GM18502 (cell line): ENCODE measurements around the gene CDCA7.
"Not testable (repeated sequence)": the region's sequence is repeated elsewhere in the genome, so short reads cannot be mapped to it uniquely, and the experiment has no call there.

Source experiments
- ATAC-seq: cut with Tn5 transposase; IDR thresholded peaks from one replicate; pipeline ENCODE4 v1.9.1; 2021; ENCODE audit warnings: mild to moderate bottlenecking; ENCODE audit not compliant: unreplicated experiment, poor library complexity

Gene CDCA7

GRCh38 chr2:173354582-173355131 is at the start of gene CDCA7:
TSS of gene CDCA7 (plus strand) at chr2:173354872. CDS start at chr2:173354964, 92 bp downstream.
- ATAC-seq, result peak; percentile 76

DNA sequence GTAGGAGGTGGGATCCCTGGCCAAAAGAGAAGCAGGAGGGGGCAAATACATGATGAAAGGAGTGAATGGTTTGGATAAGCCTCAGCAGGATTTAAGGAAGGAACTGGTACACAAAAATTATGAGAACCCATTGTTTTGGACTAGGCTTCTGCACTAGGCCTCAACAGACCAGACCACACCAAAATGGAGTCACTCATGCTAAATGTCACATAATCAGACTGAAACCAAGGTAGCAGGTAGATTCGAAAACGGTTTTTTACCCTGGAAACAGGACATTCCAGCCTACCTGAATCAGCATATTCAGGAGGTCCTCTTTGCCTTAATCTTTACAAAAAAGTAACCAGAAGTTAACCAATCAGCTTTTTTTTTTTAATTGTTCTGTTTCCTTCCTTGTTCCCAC is 49.4 kb upstream of the CDCA7 start:
- no peak for ATAC-seq

DNA sequence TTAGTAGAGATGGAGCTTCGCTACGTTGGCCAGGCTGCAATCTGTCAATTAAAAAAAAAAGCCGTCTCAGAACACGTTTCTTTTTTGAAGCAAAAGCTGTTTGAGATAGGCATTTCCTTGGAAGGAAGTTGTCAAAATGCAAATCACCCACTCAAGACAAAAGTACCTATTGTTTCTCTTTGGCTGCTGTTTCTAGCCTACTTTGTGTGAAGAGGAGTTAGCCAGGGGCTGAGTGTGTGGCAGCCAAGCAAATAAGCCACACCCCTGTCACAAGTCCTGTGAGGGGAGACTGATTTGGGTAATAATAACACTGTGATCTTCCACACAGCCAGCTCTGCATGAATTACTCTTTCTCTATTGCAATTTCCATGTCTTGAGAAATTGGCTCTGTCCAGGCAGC is 47.4 kb upstream of the CDCA7 start:
- ATAC-seq, result peak; percentile 92

DNA sequence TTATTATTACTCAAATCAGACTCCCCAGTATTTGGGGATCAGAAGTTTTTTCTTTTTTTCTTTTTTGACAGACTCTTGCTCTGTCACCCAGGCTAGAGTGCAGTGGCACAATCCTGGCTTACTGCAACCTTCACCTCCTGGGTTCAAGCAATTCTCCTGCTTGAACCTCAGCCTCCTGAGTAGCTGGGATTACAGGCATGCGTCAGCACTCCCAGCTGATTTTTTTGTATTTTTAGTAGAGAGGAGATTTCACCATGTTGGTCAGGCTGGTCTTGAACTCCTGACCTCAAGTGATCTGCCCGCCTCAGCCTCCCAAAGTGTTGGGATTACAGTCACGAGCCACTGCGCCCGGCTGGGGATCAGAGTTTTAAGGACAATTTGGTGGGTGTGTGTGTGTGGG is 45.3 kb upstream of the CDCA7 start:
- not testable (repeated sequence) for ATAC-seq

GRCh38 chr2:173311844-173312606 is 42.6 kb upstream of the CDCA7 start:
- ATAC-seq, result no peak

DNA sequence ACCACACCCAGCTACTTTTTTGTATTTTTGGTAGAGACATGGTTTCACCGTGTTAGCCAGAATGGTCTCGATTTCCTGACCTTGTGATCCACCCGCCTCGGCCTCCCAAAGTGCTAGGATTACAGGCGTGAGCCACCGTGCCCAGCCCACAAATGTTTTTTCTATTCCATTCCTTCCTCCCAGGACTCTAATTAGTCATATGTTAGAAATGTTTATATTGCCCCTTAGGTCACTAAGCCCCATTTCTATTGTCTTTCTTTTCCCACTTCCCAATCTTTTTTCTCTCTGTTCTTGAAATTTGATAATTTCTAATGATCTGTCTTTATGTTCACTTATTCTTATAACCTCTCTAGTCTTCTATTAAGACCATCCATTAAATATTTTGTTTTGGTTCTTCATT is 31.3 kb upstream of the CDCA7 start:
- ATAC-seq, result no peak

- ATAC-seq, result no peak
Observed at GRCh38 chr2:173326806-173327205, 27.9 kb upstream of the CDCA7 start.

DNA sequence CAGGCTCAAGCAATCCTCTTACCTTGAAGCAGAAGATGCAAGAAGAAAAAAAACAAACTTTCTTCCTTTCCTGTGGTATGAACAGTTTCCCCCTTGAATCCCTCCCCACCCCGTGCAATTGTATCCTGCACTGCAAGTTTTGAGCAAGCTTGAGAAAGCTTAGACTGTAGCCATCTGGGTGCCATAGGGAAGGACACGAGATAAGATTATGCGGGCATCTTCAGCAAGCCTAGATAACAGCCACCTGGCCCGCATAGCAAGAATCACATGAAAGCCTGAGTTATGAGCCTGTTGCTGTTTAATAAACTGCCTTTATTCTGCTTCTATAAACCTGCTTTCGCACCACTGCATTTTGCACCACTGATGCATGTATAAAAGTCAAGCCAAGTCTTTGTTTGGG is 27.3 kb upstream of the CDCA7 start:
- no peak for ATAC-seq

DNA sequence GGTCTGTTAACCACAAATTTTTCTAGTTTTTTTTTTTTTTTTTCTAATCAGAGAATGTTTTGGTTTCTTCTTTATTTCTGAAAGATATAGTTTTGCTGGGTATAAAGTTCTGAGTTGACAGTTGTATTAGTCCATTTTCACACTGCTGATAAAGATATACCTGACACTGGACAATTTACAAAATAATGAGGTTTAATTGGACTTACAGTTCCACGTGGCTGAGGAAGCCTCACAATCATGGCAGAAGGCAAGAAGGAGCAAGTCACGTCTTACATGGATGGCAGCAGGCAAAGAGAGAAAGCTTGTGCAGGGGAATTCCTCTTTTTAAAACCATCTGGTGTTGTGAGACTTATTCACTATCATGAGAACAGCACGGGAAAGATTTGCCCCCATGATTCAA is 21.7 kb upstream of the CDCA7 start:
- ATAC-seq, result not testable (repeated sequence)

DNA sequence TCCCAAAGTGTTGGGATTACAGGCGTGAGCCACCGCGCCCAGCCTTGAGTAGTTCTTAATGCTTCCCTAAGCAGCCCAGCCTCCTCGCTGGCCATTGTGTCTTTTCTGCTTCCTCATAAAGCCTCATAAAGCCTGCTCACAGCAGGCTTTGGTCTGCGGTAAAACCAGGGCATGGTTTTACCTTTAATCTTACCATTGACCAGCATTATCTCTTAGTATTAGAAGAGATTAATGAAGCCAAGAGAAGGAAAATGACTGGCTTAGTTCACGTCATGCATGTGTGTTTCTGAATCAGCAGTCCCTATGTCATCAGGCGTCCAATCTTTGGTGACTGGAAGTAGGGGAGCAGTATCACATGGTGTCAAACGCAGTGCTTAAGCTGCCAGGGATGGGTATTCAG is 14.9 kb upstream of the CDCA7 start:
- no peak for ATAC-seq

DNA sequence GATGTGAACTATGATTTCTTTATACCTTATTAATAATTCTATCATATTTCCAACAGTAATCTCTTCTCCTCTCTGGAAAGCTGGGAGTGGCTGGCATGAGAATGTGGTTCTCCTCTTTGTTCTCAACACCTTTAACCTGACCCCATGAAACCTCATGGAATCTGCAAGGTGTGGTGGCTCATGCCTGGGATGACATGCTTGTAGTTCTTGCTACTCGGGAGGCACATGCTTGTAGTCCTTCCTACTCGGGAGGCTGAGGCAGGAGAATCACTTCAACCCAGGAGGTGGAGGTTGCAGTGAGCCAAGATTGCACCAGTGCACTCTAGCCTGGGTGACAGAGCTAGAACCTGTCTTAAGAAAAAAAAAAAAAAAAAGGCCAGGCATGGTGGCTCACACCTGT is 10.8 kb upstream of the CDCA7 start:
- no peak for ATAC-seq

DNA sequence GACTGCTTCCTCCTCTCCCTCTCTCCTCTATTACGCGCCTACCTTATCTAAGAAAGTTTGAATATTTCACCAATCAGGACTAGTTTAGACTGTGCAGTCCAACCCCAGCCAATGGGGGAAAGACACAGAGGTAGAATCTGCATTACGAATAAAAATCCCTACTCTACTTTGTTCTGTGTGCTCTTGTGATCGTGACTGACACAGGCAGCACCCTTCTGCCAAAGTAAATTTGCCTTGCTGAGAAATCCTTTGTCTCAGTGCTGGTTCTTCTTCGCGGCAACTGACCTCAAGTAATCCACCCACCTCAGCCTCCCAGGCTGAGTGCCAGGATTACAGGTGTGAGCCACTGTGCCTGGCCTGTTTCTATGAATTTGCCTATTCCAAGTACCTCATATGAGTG is 8.6 kb upstream of the CDCA7 start:
- ATAC-seq, result no peak

- no peak for ATAC-seq
Observed at GRCh38 chr2:173347305-173348168, 7.1 kb upstream of the CDCA7 start.

DNA sequence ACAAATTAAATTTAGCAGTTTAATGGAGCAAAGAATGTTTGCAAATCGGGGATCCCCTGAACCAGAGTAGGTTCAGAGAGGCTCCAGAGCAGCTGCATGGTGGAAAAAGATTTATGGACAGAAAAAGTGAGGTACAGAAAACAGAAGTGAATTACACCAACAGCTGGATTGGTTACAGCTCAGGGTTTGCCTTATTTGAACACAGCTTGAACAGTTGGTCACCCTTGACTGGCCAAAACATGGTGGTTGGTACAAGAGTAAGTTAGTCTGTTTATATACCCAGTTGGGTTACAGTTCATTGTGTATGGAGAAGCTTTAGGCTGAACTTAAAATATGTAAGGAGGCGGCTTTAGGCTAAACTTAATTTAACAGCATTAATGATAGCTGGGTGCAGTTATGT is 5.4 kb upstream of the CDCA7 start:
- ATAC-seq, result no peak

DNA sequence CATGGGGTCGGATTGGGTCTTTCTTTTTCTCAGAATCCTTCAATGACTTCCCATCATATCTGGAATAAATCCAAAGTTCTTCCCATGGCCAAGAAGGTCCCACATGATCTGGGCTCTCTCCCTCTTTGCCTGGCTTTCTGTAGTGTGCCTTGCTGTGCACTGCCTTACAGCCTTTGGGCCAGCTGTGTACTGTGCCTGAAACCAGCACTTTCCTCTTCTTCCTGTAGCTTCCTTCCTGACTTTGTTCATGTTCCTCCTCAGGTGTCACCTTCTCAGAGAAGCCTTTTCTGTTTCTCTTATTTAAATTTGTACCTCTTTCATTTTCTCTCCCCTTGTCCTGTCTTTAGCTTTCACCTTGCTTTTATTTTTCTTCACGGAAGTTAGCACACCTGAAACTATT is 4.3 kb upstream of the CDCA7 start:
- no peak for ATAC-seq

GRCh38 chr2:173351879-173352278 is 2.8 kb upstream of the CDCA7 start:
- no peak for ATAC-seq

- ATAC-seq, result no peak
Observed at GRCh38 chr2:173353556-173353955, 1.1 kb upstream of the CDCA7 start.

- ATAC-seq, result peak; percentile 18
Observed at GRCh38 chr2:173354073-173354581, 545 bp upstream of the CDCA7 start.

DNA sequence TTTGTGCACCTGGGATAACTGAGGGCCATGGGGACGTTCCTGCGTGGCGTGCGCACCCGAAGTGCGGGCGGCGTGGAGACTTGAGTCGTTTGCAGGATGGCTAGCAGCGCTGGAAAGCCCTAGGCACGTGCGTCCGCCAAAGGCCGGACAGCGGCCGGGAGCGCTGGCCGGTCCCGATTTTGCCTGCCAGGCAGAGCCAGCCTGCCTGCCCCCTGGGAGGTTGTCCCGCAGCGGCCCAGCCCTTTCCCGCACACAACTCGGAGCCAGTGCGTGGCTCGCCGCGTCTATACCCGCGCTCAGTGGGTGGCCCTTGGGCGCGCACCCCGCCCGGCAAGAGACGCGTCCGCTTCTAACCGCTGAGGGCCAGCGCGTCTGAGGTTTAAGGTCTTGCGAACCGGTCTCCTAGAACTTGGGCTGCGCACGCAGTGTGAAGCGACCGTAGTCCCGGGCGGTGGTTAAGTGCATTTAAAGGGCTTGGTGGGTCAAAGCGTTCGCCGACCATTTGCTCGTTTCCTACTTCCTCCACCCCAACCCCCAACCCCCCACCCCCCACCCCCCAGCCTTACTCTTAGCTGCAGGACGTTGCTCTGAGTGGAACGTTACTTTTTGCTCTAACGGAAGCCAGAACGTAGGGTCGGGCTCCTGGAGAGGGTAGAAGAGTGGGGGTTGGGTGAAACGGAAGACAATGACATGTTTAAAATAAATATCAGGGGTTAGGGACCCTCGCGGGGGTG is 627 bp downstream of the CDCA7 start:
- ATAC-seq, result peak; percentile 35

GRCh38 chr2:173355866-173356508 is 1.3 kb downstream of the CDCA7 start:
- ATAC-seq, result no peak
